ENCODE results near the gene GPR21. TPM values are rescaled to one million over a fixed set of nuclear protein-coding genes. Genes with fewer than 3 reads are reported as not detected.

GPR21 gene
- total RNA-seq, 2 donors from 2014 or later, result 1.6 TPM; not detected in 1

DNA sequence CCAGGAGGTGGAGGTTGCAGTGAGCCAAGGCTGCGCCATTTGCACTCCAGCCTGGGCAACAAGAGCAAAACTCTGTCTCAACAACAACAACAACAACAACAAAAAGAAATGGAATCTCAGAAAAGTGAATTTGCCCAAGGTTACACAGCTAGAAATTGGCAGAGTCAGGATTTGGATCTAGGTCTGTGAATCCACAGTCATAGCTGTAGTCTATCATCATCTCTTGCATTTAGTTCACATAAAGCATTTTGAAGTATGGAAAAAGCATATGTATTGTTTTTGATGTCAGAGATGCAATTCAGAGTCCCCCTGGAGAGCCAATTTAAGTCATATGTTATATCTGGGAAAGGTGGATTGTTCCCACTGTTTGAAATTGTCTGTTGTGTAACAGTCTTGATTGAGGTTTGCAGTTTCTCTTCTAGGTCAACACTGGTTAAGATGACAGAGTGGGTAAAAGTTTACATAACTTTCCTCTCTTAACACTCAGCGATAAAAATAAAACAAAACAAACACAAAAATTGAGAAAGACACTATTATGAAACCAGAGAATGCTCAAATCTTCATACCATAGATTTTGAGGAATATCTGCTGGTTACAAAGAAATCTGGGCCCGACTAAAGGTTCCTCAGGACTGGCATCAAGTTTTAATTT, 21.5 kb upstream of the GPR21 start:
- ATAC-seq, result no peak
- Mint-ChIP-seq H3K36me3 (ENCODE audit: low read depth) (peaks cover 14% of the 10 kb centered on the region), H3K4me3 (no peak overlapping the region), H3K27me3 (no peaks in the 10 kb centered on the region), H3K4me1 (no peaks in the 10 kb centered on the region), H3K27ac (no peak overlapping the region)
- no peaks in the 10 kb centered on the region for H3K9me3 ChIP-seq (ENCODE audit: control insufficient read depth, low read length, poor library complexity, severe bottlenecking)
- DNase-seq, result no peak

DNA sequence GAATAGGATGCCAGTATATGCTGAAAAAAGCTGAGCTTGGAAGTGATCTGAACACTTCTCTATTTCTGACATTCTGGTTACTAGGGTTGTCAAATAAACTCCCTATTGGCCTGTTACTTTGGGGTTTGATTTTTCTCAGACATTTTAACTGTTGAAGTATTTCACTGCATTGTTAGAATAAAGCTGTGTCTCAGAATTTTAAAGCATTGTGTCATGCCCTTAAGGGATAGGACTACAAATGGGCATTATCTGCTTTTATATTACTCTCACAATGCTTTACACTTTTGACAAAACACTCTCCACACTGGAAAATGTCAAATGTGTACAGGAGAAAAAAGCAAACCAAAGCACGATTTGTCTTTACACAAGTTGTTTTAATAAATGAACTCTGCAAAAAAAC, 16.8 kb upstream of the GPR21 start:
- no peaks in the 10 kb centered on the region for H3K27me3 Mint-ChIP-seq
- no peak overlapping the region for H3K4me3 Mint-ChIP-seq
- DNase-seq, result no peak
- H3K9me3 ChIP-seq (ENCODE audit: control insufficient read depth, low read length, poor library complexity, severe bottlenecking), result no peaks in the 10 kb centered on the region
- ATAC-seq, result no peak
- no peak overlapping the region for H3K27ac Mint-ChIP-seq
- peaks cover 2% of the 10 kb centered on the region for H3K4me1 Mint-ChIP-seq
- H3K36me3 Mint-ChIP-seq (ENCODE audit: low read depth), result peaks cover 13% of the 10 kb centered on the region

DNA sequence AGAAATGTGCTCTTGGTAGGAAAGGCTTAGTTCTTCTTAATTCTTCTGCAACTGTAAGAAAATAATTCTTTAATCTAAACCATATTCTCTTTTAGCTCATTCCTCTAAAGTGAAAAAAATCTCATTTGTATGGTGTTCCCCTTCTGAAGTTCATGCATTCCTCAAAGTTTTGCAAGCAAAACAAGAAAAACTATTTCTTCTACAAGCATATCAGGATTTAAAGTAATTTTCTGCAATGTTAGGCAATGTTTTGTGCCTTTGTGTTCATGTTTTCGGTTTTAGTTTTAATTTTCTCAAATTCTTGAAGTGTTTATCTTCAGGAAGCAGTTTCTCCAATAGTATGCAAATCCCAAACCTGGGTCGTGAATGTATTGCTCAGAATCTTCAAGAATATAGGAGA, 12.7 kb upstream of the GPR21 start:
- peaks cover 4% of the 10 kb centered on the region for H3K4me1 Mint-ChIP-seq
- DNase-seq (no peak), ATAC-seq (no peak)
- H3K27me3 Mint-ChIP-seq, result no peaks in the 10 kb centered on the region
- no peak overlapping the region for H3K4me3 Mint-ChIP-seq
- no peaks in the 10 kb centered on the region for H3K9me3 ChIP-seq (ENCODE audit: control insufficient read depth, low read length, poor library complexity, severe bottlenecking)
- H3K27ac Mint-ChIP-seq, result no peak overlapping the region
- peaks cover 4% of the 10 kb centered on the region for H3K36me3 Mint-ChIP-seq (ENCODE audit: low read depth)

DNA sequence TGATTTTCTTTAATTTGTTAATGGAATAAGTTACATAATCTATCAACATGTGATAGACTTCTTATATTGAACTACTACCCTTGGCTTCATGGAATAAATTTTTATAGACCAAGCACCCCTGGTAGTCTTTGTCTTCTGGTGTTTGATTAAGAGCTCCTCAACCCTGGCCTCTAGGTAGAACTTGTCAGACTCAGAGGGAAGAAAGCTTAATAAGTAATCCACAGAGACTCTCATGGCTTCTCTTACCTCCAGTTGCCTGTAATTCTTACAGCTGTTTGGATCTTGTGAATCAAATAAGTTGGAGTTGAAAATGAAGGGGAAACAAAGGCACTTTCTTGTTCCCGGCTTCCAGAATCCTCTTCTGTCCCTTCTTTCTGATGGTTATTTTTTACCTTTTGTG, 7.0 kb upstream of the GPR21 start:
- Mint-ChIP-seq H3K36me3 (ENCODE audit: low read depth) (peaks cover 10% of the 10 kb centered on the region), H3K4me1 (peaks cover 11% of the 10 kb centered on the region), H3K27me3 (no peaks in the 10 kb centered on the region), H3K4me3 (no peak overlapping the region), H3K27ac (no peak overlapping the region)
- no peak for ATAC-seq
- no peak for DNase-seq
- H3K9me3 ChIP-seq (ENCODE audit: control insufficient read depth, low read length, poor library complexity, severe bottlenecking), result no peaks in the 10 kb centered on the region

DNA sequence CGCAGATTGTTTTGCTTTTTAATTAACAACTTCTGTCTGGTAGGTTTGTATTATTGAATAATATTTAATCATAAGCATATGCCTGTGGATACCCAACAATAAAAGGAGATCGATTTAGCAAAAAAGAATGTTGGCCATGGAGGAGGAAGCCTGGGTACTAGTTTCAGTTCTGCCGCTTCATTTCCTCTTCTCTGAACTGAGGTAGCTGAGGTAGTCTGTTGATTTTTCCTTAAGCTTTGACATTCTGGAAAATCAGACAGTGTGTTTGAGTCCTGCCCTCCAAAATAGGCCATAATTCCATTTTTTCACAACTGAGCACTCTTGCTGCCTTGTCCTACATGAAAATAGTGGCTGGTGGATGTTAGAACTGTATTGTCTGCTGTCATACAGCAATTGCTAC, 6.0 kb upstream of the GPR21 start:
- no peak for ATAC-seq
- Mint-ChIP-seq H3K27ac (no peak overlapping the region), H3K27me3 (no peaks in the 10 kb centered on the region), H3K4me1 (peaks cover 11% of the 10 kb centered on the region), H3K36me3 (ENCODE audit: low read depth) (peaks cover 8% of the 10 kb centered on the region), H3K4me3 (no peak overlapping the region)
- H3K9me3 ChIP-seq (ENCODE audit: control insufficient read depth, low read length, poor library complexity, severe bottlenecking), result no peaks in the 10 kb centered on the region
- no peak for DNase-seq

DNA sequence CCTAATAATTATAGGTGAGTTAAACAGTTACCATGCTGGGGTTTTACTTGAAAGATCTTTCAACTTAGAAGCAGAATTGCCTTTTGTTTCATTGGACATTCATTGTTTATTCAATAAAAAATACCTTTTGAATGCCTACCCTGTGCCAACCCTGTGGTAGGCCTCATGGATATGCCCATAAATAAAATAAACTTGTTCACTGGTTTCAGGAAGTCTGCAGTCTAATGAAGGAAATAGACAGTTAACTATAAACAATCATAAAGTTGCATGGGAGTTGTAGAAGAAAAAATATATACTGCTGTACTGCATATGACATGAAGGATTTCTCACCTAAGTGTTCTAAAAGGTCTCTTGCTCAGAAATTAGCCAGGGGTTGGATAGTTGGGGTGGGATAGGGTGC, 5.3 kb upstream of the GPR21 start:
- DNase-seq (no peak), ATAC-seq (no peak)
- H3K9me3 ChIP-seq (ENCODE audit: control insufficient read depth, low read length, poor library complexity, severe bottlenecking), result no peaks in the 10 kb centered on the region
- Mint-ChIP-seq H3K36me3 (ENCODE audit: low read depth) (peaks cover 8% of the 10 kb centered on the region), H3K27ac (no peak overlapping the region), H3K27me3 (no peaks in the 10 kb centered on the region), H3K4me1 (peaks cover 10% of the 10 kb centered on the region), H3K4me3 (no peak overlapping the region)

DNA sequence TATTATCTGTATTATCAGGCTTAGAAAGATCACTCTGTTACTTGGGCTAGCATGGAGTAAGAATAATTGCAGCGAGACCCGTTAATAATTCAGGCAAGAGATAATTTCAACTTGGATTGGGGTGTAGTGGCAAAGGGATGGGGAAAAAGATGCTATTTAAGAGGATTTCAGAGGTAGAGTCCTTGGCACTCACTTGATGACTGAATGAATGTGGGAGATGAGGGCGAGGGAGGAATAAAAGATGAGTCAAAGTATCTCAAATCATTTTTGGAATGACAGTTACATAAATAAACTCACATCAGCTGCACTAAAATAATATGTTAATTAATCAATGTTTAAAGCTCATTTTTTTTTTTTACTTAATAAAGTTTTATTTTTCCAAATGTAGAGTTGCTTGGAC, 4.5 kb upstream of the GPR21 start:
- Mint-ChIP-seq H3K4me1 (peaks cover 12% of the 10 kb centered on the region), H3K27ac (no peak overlapping the region), H3K36me3 (ENCODE audit: low read depth) (peaks cover 10% of the 10 kb centered on the region), H3K27me3 (no peaks in the 10 kb centered on the region), H3K4me3 (no peak overlapping the region)
- no peak for DNase-seq
- H3K9me3 ChIP-seq (ENCODE audit: control insufficient read depth, low read length, poor library complexity, severe bottlenecking), result no peaks in the 10 kb centered on the region
- no peak for ATAC-seq

DNA sequence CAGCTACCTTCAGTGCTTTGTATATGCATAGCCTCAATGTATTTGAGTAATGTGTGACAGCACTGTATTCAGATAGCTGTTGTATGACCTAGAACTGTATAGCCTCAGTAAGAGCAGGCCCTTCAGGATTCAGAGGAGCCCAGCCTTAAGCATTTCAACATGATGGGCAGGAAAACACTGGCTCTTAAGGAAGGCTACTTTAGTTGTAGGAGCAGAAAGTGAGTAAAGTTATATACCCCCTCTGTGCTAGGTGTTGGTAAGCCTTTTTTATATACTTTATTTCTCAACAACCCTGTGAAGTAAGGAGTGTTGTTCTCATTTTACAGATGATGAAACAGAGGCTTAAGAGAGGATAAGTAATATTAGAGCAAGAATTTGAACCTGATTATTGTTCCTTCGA, 1.5 kb upstream of the GPR21 start:
- Mint-ChIP-seq H3K27me3 (no peaks in the 10 kb centered on the region), H3K4me3 (no peak overlapping the region), H3K36me3 (ENCODE audit: low read depth) (peaks cover 17% of the 10 kb centered on the region), H3K27ac (no peak overlapping the region), H3K4me1 (peaks cover 22% of the 10 kb centered on the region)
- H3K9me3 ChIP-seq (ENCODE audit: control insufficient read depth, low read length, poor library complexity, severe bottlenecking), result no peaks in the 10 kb centered on the region
- no peak for ATAC-seq
- DNase-seq, result no peak

DNA sequence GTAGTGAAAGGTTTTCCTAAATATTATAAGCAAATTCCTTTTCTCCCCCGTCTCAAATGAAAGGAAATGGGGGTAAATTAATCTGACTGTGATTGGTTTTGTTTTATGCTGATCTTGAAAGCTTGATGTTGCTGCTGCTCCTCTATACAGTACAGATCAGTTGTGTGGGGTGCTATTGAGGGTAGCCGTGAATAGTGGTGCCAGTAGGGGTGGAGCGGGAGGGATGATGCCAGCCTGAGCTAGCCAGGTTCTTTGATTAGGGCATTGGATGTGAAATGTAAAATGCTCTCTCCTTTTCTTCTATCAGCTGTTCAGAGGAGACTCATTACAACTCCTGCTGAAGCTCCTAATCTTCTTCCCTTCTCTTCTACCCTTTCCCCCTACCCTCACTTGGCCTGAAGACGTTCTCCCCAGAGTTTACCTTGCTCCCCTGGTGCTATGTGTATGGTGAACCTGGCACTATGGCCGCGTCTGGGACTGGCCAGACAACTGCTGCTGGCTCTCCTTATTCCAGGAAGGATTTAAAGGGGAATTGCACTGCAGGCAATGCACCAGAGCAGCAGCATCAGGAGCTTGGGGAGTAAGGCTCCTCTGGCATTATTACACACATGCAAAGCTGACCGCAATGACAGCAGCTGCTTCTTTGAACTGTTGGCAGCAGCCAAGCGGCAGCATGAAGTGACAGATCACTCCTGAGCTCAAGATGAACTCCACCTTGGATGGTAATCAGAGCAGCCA, 566 bp downstream of the GPR21 start:
- no peak for DNase-seq
- Mint-ChIP-seq H3K27ac (peak overlapping the region; percentile 14), H3K4me1 (peaks cover 17% of the 10 kb centered on the region), H3K4me3 (no peak overlapping the region), H3K36me3 (ENCODE audit: low read depth) (peaks cover 12% of the 10 kb centered on the region), H3K27me3 (no peaks in the 10 kb centered on the region)
- H3K9me3 ChIP-seq (ENCODE audit: control insufficient read depth, low read length, poor library complexity, severe bottlenecking), result no peaks in the 10 kb centered on the region
- ATAC-seq, result no peak

DNA sequence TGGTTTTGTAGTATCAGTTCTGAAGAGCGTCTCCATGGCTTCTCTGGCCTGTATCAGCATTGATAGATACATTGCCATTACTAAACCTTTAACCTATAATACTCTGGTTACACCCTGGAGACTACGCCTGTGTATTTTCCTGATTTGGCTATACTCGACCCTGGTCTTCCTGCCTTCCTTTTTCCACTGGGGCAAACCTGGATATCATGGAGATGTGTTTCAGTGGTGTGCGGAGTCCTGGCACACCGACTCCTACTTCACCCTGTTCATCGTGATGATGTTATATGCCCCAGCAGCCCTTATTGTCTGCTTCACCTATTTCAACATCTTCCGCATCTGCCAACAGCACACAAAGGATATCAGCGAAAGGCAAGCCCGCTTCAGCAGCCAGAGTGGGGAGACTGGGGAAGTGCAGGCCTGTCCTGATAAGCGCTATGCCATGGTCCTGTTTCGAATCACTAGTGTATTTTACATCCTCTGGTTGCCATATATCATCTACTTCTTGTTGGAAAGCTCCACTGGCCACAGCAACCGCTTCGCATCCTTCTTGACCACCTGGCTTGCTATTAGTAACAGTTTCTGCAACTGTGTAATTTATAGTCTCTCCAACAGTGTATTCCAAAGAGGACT, 1.5 kb downstream of the GPR21 start:
- no peaks in the 10 kb centered on the region for H3K9me3 ChIP-seq (ENCODE audit: control insufficient read depth, low read length, poor library complexity, severe bottlenecking)
- H3K4me3 Mint-ChIP-seq, result no peak overlapping the region
- no peak overlapping the region for H3K27ac Mint-ChIP-seq
- H3K36me3 Mint-ChIP-seq (ENCODE audit: low read depth), result peaks cover 12% of the 10 kb centered on the region
- no peaks in the 10 kb centered on the region for H3K27me3 Mint-ChIP-seq
- ATAC-seq (no peak), DNase-seq (no peak)
- H3K4me1 Mint-ChIP-seq, result peaks cover 17% of the 10 kb centered on the region

DNA sequence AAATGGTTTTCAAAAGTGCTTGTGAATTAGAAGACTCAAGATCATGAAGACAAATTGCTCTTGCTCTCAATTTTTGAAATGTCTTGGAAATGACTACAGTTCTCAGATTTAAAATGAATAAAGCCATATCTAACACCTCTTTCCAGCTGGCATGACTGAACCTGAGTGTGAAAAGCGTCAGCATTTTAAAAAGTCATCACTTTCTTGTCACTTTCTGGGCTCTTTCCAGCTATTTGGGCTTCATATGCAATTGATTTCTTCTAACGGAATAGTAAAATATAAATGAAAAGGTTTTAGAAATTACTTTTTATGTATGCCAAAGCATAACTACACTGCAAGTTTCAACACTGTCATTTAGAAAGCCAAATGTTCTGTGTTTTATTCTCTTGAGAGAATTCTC, 2.3 kb downstream of the GPR21 start:
- H3K9me3 ChIP-seq (ENCODE audit: control insufficient read depth, low read length, poor library complexity, severe bottlenecking), result no peaks in the 10 kb centered on the region
- H3K4me3 Mint-ChIP-seq, result no peak overlapping the region
- DNase-seq (no peak), ATAC-seq (no peak)
- peaks cover 17% of the 10 kb centered on the region for H3K4me1 Mint-ChIP-seq
- no peak overlapping the region for H3K27ac Mint-ChIP-seq
- peaks cover 12% of the 10 kb centered on the region for H3K36me3 Mint-ChIP-seq (ENCODE audit: low read depth)
- H3K27me3 Mint-ChIP-seq, result no peaks in the 10 kb centered on the region

DNA sequence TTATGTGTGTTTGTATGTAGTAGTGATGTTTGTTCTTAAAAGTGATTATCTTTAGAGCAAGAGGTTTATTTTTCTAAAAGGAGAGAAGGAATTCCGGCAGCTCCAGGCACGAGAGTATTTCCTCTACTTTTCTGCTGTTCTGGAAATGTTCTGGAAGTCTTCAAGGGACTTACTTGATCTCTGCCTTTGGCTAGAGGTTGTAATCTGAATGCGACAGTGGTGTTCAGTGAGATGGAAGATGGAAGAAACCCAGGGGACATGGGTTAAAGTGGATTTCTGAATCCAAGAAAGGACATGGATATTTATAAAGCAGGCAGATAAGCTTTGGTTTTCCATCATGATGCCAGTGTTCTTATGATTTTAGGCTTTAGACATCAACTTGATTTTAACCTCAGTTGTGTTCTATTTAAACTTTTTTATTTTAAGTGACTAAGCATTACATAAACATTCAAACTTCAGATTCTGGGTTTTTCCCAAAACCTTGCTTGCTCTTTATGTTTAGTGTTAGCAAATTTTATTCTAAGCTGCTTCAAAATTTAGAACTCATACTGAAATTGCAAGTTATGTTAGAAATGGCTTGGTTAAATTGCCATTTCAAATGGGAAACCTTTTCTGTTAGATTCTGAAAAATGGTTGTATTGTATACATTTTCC, 3.6 kb downstream of the GPR21 start:
- ATAC-seq, result no peak
- Mint-ChIP-seq H3K4me3 (no peak overlapping the region), H3K27ac (no peak overlapping the region), H3K4me1 (peaks cover 13% of the 10 kb centered on the region), H3K36me3 (ENCODE audit: low read depth) (peaks cover 12% of the 10 kb centered on the region), H3K27me3 (no peaks in the 10 kb centered on the region)
- DNase-seq, result no peak
- no peaks in the 10 kb centered on the region for H3K9me3 ChIP-seq (ENCODE audit: control insufficient read depth, low read length, poor library complexity, severe bottlenecking)

DNA sequence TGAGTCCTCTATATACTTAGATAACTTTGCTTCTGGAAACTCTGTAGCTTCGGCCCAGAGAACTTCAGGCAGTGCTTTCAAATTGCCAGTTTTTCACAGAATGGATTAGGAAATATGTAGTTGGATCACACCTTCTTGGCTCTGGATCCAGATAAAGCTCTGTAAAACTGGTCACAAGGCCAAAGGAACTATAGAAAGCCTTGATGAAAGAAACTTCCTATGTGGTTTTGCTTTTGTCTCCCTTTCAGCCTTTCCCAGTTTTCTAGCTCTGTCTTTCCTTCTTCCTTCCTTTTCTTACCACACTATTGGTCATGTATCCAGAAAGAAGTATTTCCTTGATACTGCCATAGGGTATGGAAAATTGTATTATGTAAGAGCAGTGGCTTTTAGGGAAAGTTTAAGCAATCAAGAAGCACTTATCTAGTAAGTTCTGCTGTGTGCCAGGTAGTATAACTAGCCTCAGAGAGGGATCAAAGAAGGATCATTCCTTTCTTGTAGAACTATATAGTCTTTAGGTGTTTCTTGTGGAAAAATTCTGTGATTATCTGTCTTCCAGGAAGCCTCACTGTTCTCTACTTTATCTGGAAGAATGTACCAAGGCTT, 6.3 kb downstream of the GPR21 start:
- H3K9me3 ChIP-seq (ENCODE audit: control insufficient read depth, low read length, poor library complexity, severe bottlenecking), result no peaks in the 10 kb centered on the region
- Mint-ChIP-seq H3K4me3 (no peak overlapping the region), H3K36me3 (ENCODE audit: low read depth) (peaks cover 11% of the 10 kb centered on the region), H3K4me1 (peaks cover 8% of the 10 kb centered on the region), H3K27me3 (no peaks in the 10 kb centered on the region), H3K27ac (no peak overlapping the region)
- ATAC-seq, result no peak
- no peak for DNase-seq
